ENCODE data around the gene MPP2.
"Not testable (repeated sequence)": the region's sequence is repeated elsewhere in the genome, so short reads cannot be mapped to it uniquely, and the experiment has no call there.

The MPP2 gene

GRCh38 chr17:43907425-43907981 lies at the start of gene MPP2:
TSS of gene MPP2 (minus strand) at chr17:43907536. CDS start at chr17:43904460, 3,076 bp downstream.
- peak; percentile 40 for DNase-seq

- DNase-seq = no peak
Measured at GRCh38 chr17:43956222-43956621, 48.9 kb upstream of the MPP2 start.

GRCh38 chr17:43953746-43954145 lies 46.4 kb upstream of the MPP2 start, which contains the start of gene PYY:
TSS of gene PYY (minus strand) at chr17:43953940. CDS start at chr17:43953483, 457 bp downstream.
- DNase-seq = no peak

GRCh38 chr17:43952724-43953666 lies 45.7 kb upstream of the MPP2 start:
- DNase-seq = no peak

- DNase-seq = no peak
Measured at GRCh38 chr17:43952351-43952723, 45.0 kb upstream of the MPP2 start.

- no peak for DNase-seq
Measured at GRCh38 chr17:43951750-43952149, 44.4 kb upstream of the MPP2 start.

GRCh38 chr17:43950554-43950953 lies 43.2 kb upstream of the MPP2 start:
- no peak for DNase-seq

GRCh38 chr17:43949781-43950180 lies 42.4 kb upstream of the MPP2 start:
- no peak for DNase-seq

GRCh38 chr17:43946781-43947180 lies 39.4 kb upstream of the MPP2 start:
- DNase-seq = no peak

- no peak for DNase-seq
Measured at GRCh38 chr17:43945074-43945829, 37.9 kb upstream of the MPP2 start.

GRCh38 chr17:43942051-43942685 lies 34.8 kb upstream of the MPP2 start, which contains the start of gene PPY:
TSS of gene PPY (minus strand) at chr17:43942476. CDS start at chr17:43941654, 822 bp downstream.
- no peak for DNase-seq

- no peak for DNase-seq
Measured at GRCh38 chr17:43940630-43941029, 33.3 kb upstream of the MPP2 start.

GRCh38 chr17:43939886-43940285 lies 32.5 kb upstream of the MPP2 start:
- no peak for DNase-seq

- DNase-seq = not testable (repeated sequence)
Measured at GRCh38 chr17:43939452-43939851, 32.1 kb upstream of the MPP2 start.

- DNase-seq = no peak
Measured at GRCh38 chr17:43938838-43939182, 31.5 kb upstream of the MPP2 start.

GRCh38 chr17:43936434-43936833 lies 29.1 kb upstream of the MPP2 start:
- no peak for DNase-seq

GRCh38 chr17:43935926-43936261 lies 28.6 kb upstream of the MPP2 start:
- no peak for DNase-seq

- DNase-seq = no peak
Measured at GRCh38 chr17:43935204-43935925, 28.0 kb upstream of the MPP2 start.

- no peak for DNase-seq
Measured at GRCh38 chr17:43932923-43933322, 25.6 kb upstream of the MPP2 start.

GRCh38 chr17:43932357-43932756 lies 25.0 kb upstream of the MPP2 start:
- DNase-seq = no peak

- no peak for DNase-seq
Measured at GRCh38 chr17:43931062-43931571, 23.8 kb upstream of the MPP2 start.

- DNase-seq = no peak
Measured at GRCh38 chr17:43928609-43929008, 21.3 kb upstream of the MPP2 start.
